ENCODE data around the gene S100A1. TPM values are rescaled to one million over a fixed set of nuclear protein-coding genes. Genes with fewer than 3 reads are reported as not detected.

Gene S100A1
- total RNA-seq (2021) (1.3 to 2.0 TPM (median 1.7 TPM) in 3 replicates), Bru-seq, nascent RNA (percentile 22 among the genes with signal in this experiment)
- long read RNA-seq, experiment 1, partial matches to known transcripts: 0 of 1 reads
- long read RNA-seq, experiment 1, other reads (novel, unspliced or antisense): 0 of 1 reads
- long read RNA-seq, experiment 2, partial matches to known transcripts: 0 of 1 reads
- long read RNA-seq, experiment 2, other reads (novel, unspliced or antisense): 0 of 1 reads
- long read RNA-seq, experiment 3: 0 reads

DNA sequence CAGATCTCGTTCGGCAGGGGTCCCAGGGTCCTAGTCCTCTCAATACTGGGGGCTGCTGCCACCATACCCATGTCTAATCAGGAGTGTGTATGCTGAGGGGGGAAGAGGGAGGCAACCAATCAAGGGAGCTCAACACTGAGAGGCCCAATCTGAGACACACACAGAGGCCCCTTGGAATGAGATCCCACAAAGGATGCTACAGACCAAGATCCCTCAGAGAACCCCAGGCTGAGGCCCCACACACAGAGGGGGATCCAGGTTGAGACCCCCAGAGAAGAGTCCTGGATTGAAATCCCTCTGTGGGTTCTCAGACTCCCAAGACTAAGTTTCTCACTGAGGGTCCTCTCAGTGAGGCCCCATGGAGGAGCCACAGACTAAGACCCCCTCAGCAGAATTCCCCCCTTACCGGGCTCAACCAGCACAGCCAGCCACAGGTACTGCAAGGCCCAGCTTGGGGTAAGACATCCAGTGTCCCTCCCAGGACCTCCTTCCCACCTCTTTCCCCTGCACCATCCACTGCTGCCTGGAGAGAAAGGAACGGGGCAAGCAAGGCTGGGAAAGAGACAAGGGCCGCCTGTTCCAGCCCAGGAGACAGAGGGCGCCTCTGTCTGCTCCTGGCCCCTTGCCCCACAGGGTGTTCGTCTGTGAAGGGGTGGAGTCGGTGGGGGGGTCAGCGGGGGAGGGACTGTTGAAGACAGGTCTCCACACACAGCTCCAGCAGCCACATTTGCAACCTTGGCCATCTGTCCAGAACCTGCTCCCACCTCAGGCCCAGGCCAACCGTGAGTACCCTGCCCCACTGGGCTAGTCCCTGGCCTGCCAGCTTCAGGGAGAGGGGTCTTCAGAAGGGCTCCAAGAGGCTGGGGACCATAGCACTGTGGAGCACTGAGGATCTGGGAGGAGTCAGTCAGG is at the start of gene S100A1:
Gene S100A1 (plus strand): TSS at position 720 of the 912 bp plus-strand sequence. CDS start 2,088 bp downstream, outside the sequence.
- peaks cover 52% of the 10 kb centered on the region for H3K4me1 Mint-ChIP-seq
- CTCF ChIA-PET: interaction anchor here (0.6 to 5.1 kb wide), 66 partner anchors 8 to 576 kb away, joined by 3 to 230 read pairs (median 6); partner anchors contain the start of genes INTS3, RAB13, RPS27 and S100A14
- H3K36me3 Mint-ChIP-seq: peaks cover 22% of the 10 kb centered on the region
- peak within 1 kb of the TSS; percentile 81 for H3K4me3 Mint-ChIP-seq
- POLR2A ChIA-PET: interaction anchor here (0.6 to 1.8 kb wide), 15 partner anchors 12 to 147 kb away, joined by 3 to 15 read pairs (median 5); partner anchors contain the start of genes S100A14, S100A16, S100A6 and SLC27A3
- no peaks in the 10 kb centered on the region for H3K27me3 Mint-ChIP-seq (ENCODE audit: low read depth)
- H3K27ac Mint-ChIP-seq: peak within 1 kb of the TSS; percentile 93
- no peaks in the 10 kb centered on the region; the same call in 1 of the 2 replicates for H3K9me3 Mint-ChIP-seq
- ATAC-seq (no peak; the same call in 1 of the 2 replicates), DNase-seq (ENCODE audit: low spot score) (no peak)
- TF ChIP-seq CTCF (IDR thresholded peaks at IDR 0.05) (0 out of 2 replicates have a peak, but pooled peaks have one; percentile 27), GABPB1 (CRISPR knock-in tag; IDR thresholded peaks at IDR 0.05) (no peak)

GRCh38 chr1:153578490-153578889 is 49.7 kb upstream of the S100A1 start:
- no peaks in the 10 kb centered on the region for H3K9me3 Mint-ChIP-seq
- peaks cover 3% of the 10 kb centered on the region; the same call in 1 of the 2 replicates for H3K36me3 Mint-ChIP-seq
- ChIA-PET CTCF (interaction anchor here (1.2 to 2.4 kb wide), 5 partner anchors 10 to 84 kb away, joined by 5 to 9 read pairs (median 6); partner anchors contain the start of genes CHTOP, S100A13 and S100A16), POLR2A (no interaction called here)
- peaks cover 16% of the 10 kb centered on the region for H3K4me1 Mint-ChIP-seq
- no peak overlapping the region for H3K27ac Mint-ChIP-seq
- ATAC-seq (no peak), DNase-seq (ENCODE audit: low spot score) (no peak)
- 0 out of 2 replicates have a peak, but pooled peaks cover 2% of the 10 kb centered on the region for H3K27me3 Mint-ChIP-seq (ENCODE audit: low read depth)
- H3K4me3 Mint-ChIP-seq: no peak overlapping the region
- TF ChIP-seq NFE2L1 (CRISPR knock-in tag; IDR thresholded peaks at IDR 0.05) (no peak), STAT6 (CRISPR knock-in tag; conservative IDR thresholded peaks at IDR 0.05; ENCODE audit: low read depth) (no peak), ETV6 (CRISPR knock-in tag; IDR thresholded peaks at IDR 0.05) (no peak), FOXK1 (CRISPR knock-in tag; IDR thresholded peaks at IDR 0.05) (no peak), TEAD4 (CRISPR knock-in tag; IDR thresholded peaks at IDR 0.05) (no peak), ZNF396 (CRISPR knock-in tag; IDR thresholded peaks at IDR 0.05; ENCODE audit: borderline replicate concordance) (no peak), ZNF121 (CRISPR knock-in tag; IDR thresholded peaks at IDR 0.05) (no peak)
- TF ChIP-seq, protein P1, sequence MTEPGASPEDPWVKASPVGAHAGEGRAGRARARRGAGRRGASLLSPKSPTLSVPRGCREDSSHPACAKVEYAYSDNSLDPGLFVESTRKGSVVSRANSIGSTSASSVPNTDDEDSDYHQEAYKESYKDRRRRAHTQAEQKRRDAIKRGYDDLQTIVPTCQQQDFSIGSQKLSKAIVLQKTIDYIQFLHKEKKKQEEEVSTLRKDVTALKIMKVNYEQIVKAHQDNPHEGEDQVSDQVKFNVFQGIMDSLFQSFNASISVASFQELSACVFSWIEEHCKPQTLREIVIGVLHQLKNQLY (CRISPR knock-in tag; IDR thresholded peaks at IDR 0.05): no peak
- TF ChIP-seq, protein P2, sequence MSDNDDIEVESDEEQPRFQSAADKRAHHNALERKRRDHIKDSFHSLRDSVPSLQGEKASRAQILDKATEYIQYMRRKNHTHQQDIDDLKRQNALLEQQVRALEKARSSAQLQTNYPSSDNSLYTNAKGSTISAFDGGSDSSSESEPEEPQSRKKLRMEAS (CRISPR knock-in tag; IDR thresholded peaks at IDR 0.05): no peak
- TF ChIP-seq, protein P3, sequence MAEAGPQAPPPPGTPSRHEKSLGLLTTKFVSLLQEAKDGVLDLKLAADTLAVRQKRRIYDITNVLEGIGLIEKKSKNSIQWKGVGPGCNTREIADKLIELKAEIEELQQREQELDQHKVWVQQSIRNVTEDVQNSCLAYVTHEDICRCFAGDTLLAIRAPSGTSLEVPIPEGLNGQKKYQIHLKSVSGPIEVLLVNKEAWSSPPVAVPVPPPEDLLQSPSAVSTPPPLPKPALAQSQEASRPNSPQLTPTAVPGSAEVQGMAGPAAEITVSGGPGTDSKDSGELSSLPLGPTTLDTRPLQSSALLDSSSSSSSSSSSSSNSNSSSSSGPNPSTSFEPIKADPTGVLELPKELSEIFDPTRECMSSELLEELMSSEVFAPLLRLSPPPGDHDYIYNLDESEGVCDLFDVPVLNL (CRISPR knock-in tag; IDR thresholded peaks at IDR 0.05; ENCODE audit: borderline replicate concordance, low read depth): no peak
- TF ChIP-seq, protein P4, sequence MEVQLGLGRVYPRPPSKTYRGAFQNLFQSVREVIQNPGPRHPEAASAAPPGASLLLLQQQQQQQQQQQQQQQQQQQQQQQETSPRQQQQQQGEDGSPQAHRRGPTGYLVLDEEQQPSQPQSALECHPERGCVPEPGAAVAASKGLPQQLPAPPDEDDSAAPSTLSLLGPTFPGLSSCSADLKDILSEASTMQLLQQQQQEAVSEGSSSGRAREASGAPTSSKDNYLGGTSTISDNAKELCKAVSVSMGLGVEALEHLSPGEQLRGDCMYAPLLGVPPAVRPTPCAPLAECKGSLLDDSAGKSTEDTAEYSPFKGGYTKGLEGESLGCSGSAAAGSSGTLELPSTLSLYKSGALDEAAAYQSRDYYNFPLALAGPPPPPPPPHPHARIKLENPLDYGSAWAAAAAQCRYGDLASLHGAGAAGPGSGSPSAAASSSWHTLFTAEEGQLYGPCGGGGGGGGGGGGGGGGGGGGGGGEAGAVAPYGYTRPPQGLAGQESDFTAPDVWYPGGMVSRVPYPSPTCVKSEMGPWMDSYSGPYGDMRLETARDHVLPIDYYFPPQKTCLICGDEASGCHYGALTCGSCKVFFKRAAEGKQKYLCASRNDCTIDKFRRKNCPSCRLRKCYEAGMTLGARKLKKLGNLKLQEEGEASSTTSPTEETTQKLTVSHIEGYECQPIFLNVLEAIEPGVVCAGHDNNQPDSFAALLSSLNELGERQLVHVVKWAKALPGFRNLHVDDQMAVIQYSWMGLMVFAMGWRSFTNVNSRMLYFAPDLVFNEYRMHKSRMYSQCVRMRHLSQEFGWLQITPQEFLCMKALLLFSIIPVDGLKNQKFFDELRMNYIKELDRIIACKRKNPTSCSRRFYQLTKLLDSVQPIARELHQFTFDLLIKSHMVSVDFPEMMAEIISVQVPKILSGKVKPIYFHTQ (CRISPR knock-in tag; IDR thresholded peaks at IDR 0.05): no peak
- TF ChIP-seq, protein P5, sequence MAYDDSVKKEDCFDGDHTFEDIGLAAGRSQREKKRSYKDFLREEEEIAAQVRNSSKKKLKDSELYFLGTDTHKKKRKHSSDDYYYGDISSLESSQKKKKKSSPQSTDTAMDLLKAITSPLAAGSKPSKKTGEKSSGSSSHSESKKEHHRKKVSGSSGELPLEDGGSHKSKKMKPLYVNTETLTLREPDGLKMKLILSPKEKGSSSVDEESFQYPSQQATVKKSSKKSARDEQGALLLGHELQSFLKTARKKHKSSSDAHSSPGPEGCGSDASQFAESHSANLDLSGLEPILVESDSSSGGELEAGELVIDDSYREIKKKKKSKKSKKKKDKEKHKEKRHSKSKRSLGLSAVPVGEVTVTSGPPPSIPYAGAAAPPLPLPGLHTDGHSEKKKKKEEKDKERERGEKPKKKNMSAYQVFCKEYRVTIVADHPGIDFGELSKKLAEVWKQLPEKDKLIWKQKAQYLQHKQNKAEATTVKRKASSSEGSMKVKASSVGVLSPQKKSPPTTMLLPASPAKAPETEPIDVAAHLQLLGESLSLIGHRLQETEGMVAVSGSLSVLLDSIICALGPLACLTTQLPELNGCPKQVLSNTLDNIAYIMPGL (CRISPR knock-in tag; IDR thresholded peaks at IDR 0.05): no peak
- TF ChIP-seq, protein P6, sequence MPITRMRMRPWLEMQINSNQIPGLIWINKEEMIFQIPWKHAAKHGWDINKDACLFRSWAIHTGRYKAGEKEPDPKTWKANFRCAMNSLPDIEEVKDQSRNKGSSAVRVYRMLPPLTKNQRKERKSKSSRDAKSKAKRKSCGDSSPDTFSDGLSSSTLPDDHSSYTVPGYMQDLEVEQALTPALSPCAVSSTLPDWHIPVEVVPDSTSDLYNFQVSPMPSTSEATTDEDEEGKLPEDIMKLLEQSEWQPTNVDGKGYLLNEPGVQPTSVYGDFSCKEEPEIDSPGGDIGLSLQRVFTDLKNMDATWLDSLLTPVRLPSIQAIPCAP (CRISPR knock-in tag; IDR thresholded peaks at IDR 0.05): no peak
